Lower lobe of right lung (tissue), 2 donors: ENCODE data around the gene ARHGEF2. TPM values are rescaled to one million over a fixed set of nuclear protein-coding genes. Genes with fewer than 3 reads are reported as not detected.
A peak's percentile ranks its signal among the peaks of the same experiment; 100 is the strongest.

ENCODE experiments used
- ATAC-seq, 2 donors: fragments of 200-7000 bp; cut with Tn5 transposase; one replicate each; pipeline ENCODE4 v1.9.1; 2020 to 2022; ENCODE audit warnings: mild to moderate bottlenecking in 2 of 2, moderate library complexity in 2 of 2
- DNase-seq: peaks from one replicate; pipeline ENCODE4 v3.0.0-alpha.2; 2020
- H3K27ac ChIP-seq: fragments of 200-600 bp; one replicate; pipeline ENCODE4 v1.8.0; 2022
- H3K27me3 ChIP-seq: fragments of 200-600 bp; one replicate; pipeline ENCODE4 v1.8.0; 2022; ENCODE audit warnings: low read depth
- H3K36me3 ChIP-seq: fragments of 200-600 bp; one replicate; pipeline ENCODE4 v1.8.0; 2022; ENCODE audit warnings: mild to moderate bottlenecking
- H3K4me1 ChIP-seq: fragments of 200-600 bp; one replicate; pipeline ENCODE4 v1.8.0; 2022
- H3K4me3 ChIP-seq: fragments of 200-600 bp; one replicate; pipeline ENCODE4 v1.8.0; 2022; ENCODE audit warnings: mild to moderate bottlenecking
- H3K9me3 ChIP-seq: fragments of 200-600 bp; one replicate; pipeline ENCODE4 v1.8.0; 2022
- CTCF ChIP-seq: fragments of 200-600 bp; IDR thresholded peaks from one replicate; pipeline ENCODE4 v1.8.0; 2022; ENCODE audit warnings: antibody characterized with exemption, mild to moderate bottlenecking
- intact Hi-C: fragments of 100-400 bp; cut with DNase I; formaldehyde crosslinking; loops from one replicate; pipeline ENCODE4 v1.11.0; 2022
- total RNA-seq: library from RNA; stranded (reverse); fragmentation: NEBNext Ultra II Directional; extraction: Animal tissue kit (Norgen Biotek cat#: 25700); gene quantifications from one replicate; pipeline ENCODE4 v1.2.1, GENCODE V29; 2021
- donor health status: DM: no; HTN: yes; CAD: no; lungs with severe emphysema.

ARHGEF2 gene
- total RNA-seq, 1 donor from 2014 or later, result 252 TPM

DNA sequence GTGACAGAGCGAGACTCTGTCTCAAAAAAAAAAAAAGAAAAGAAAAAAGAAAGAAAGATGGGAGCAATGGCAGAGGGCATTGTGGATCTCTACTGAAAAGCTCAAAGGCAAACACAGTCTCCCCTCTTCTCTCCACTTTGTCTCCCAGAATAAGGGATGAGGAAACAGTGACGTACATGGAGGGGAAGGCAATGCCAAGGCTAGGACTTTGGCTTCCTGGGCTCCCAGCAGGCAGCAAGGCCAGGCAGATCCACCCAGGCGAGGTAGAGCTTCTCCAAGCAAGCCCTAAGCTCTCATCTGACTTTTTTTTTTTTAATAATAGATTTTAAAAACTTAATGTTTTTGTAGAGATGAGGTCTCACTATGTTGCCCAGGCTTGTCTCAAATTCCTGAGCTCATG, 4.6 kb downstream of the ARHGEF2 start:
- TF ChIP-seq CTCF, result no peak
- Histone ChIP-seq H3K9me3 (no peaks in the 10 kb centered on the region), H3K4me1 (peaks cover 79% of the 10 kb centered on the region), H3K4me3 (peak overlapping the region; percentile 94), H3K36me3 (peaks cover 23% of the 10 kb centered on the region), H3K27ac (peak overlapping the region; percentile 56), H3K27me3 (no peaks in the 10 kb centered on the region)
- DNase-seq (no peak), ATAC-seq (no peak)
- intact Hi-C loops, result no loop called here

- no peak for TF ChIP-seq CTCF
- Histone ChIP-seq H3K9me3 (no peaks in the 10 kb centered on the region), H3K27ac (peak overlapping the region; percentile 66), H3K36me3 (peaks cover 38% of the 10 kb centered on the region), H3K27me3 (no peaks in the 10 kb centered on the region), H3K4me1 (peaks cover 94% of the 10 kb centered on the region), H3K4me3 (peak overlapping the region; percentile 8)
- intact Hi-C loops, result no loop called here
- no peak for ATAC-seq
- no peak for DNase-seq
These were observed 6.2 kb downstream of the ARHGEF2 start for GRCh38 chr1:155971910-155972809.

GRCh38 chr1:155970531-155971167, 7.7 kb downstream of the ARHGEF2 start:
- intact Hi-C loops, result no loop called here
- peaks cover 100% of the 10 kb centered on the region for H3K4me1 ChIP-seq

DNA sequence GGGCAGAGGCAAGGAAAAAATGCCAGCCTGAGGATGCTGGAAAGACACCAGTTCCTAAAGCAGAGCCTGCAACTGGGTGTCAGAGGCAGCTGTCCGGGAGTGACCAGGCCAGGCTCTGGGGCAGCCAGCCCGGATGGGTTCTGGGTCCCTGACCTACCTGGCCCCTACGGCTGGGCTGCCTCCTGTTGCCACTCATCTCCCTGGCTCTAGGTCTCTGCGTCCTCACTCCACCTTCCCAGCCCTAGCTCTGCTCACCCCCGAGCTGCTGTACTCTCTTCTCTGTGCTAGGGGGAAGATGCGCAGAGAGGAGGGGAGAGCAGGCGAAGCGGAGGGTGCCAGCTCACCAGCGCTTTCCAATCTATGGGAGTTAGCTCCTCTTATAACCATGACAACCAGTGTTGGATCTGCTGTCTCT, 9.0 kb downstream of the ARHGEF2 start:
- intact Hi-C loops, result no loop called here
- H3K9me3 ChIP-seq, result no peaks in the 10 kb centered on the region
- ATAC-seq (no peak), DNase-seq (no peak)
- no peaks in the 10 kb centered on the region for H3K27me3 ChIP-seq
- H3K4me3 ChIP-seq, result no peak overlapping the region
- no peak for TF ChIP-seq CTCF
- peak overlapping the region; percentile 77 for H3K27ac ChIP-seq
- peaks cover 65% of the 10 kb centered on the region for H3K36me3 ChIP-seq
- H3K4me1 ChIP-seq, result peaks cover 92% of the 10 kb centered on the region

More at GRCh38 chr1:155970531-155971167, 7.7 kb downstream of the ARHGEF2 start:
- Histone ChIP-seq H3K27me3 (no peaks in the 10 kb centered on the region), H3K27ac (peak overlapping the region; percentile 77), H3K4me3 (peak overlapping the region; percentile 21), H3K36me3 (peaks cover 53% of the 10 kb centered on the region), H3K9me3 (no peaks in the 10 kb centered on the region)
- peak; percentile 80 to 88 for ATAC-seq
- TF ChIP-seq CTCF, result no peak
- DNase-seq, result peak; percentile 86

- Histone ChIP-seq H3K9me3 (no peaks in the 10 kb centered on the region), H3K27me3 (no peaks in the 10 kb centered on the region)
- peak in 1 of 2 donors; percentile 19 for ATAC-seq
These were observed 9.7 kb downstream of the ARHGEF2 start for GRCh38 chr1:155968670-155969069.

More at GRCh38 chr1:155968670-155969069, 9.7 kb downstream of the ARHGEF2 start:
- no peak for DNase-seq
- H3K4me3 ChIP-seq, result peak overlapping the region; percentile 2
- no peak for TF ChIP-seq CTCF
- intact Hi-C loops, result no loop called here
- H3K27ac ChIP-seq, result peak overlapping the region; percentile 77
- H3K4me1 ChIP-seq, result peaks cover 85% of the 10 kb centered on the region
- H3K36me3 ChIP-seq, result peaks cover 67% of the 10 kb centered on the region
